NCI-H187 (cell line): ENCODE results near the gene PARD3B.
"Not testable (repeated sequence)": the region's sequence is repeated elsewhere in the genome, so short reads cannot be mapped to it uniquely, and the experiment has no call there.

Source experiments
- DNase-seq, 2 experiments: peaks; one replicate each; lab custom pipeline; 2025; lab: John Stamatoyannopoulos, UW

Gene PARD3B

DNA sequence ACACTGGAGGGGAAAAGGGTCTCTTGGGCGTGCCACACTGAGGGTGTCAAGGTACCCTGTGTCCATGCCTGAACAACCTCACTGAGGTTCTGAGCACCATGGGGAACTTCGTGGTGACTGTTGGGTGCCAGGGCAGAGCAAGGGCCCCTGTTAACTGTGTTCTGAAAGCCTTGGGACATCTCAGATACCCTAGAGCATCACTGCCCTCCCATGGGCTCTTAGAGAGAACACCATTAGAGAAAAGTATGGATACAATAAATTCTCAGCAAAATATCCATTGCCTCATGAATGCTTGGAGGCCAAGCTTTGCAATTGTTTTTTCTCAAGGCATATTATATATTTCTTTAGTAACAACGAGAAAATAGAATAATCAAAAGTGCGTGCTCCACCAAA, 648.6 kb downstream of the PARD3B start:
- DNase-seq = no peak

DNA sequence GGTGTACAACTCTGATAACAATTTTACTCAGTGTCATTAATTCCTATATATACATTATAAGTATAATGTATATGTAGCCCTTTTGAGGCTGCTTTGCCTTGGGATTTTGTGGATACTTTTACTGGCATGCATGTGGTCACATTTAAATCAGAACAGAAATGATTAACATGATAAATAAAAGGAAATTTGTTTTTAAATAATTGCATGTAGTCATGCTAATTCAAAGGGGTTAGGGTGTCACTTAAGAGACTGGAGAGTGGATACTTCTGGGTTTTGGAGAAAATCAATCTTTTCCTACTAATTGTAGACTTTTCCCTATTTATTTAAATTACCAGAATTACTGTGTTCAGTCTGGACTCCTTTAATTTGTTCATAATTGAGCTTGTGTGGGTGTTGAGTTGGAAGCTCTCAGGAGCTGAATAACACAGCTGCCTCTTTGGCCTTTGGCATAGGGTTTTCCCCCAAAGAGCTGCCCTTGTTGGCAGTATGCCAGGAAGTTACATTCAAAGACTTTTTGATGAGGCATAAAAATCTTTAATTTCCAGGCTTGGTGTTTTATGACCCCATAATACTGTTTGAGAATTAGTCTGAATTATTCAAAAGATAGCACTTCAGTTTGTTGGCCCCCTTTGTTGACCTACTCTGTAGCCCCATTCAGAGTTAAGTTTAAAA, 652.3 kb downstream of the PARD3B start:
- DNase-seq = no peak

DNA sequence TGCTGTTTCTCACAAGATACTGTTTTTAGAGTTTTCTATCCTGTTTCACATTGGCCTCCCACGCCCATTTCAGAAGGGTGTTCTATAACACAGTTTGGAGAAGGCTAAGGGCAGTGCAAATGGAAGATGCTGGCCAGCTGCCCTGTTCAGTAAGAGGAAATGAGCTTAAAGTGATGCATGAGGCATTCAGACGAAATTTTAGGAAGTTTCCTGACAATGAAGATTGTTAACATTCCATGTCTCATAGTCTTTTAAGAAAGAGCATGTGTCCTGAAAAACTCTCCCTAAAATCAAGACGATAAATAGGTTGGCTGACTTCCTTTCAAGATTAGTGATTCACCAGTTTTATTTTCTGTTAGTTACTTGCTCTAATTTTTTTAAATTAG, 652.9 kb downstream of the PARD3B start:
- no peak for DNase-seq

- DNase-seq = no peak
Observed at GRCh38 chr2:205199165-205199850, 654.0 kb downstream of the PARD3B start.

DNA sequence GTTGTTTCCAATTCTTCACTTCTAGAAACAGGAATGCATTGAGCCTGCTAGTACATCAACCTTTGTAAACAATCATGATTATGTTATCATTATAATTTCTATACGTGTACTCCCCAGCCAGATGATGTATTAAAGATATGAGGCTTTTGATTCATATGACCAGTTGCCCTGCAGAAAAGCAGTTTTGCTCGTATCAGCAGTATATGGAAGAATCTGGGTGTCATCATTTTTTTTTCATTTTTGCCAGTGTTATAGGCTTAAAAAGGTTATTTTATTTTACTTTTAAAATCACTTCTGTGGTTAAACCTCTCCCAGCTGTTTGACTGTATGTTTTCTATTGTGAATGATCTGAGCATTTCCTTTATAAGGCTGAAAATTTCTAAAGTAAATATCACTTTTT, 665.2 kb downstream of the PARD3B start:
- DNase-seq = no peak

GRCh38 chr2:205212357-205212756, 667.1 kb downstream of the PARD3B start:
- DNase-seq = no peak

- no peak for DNase-seq
Observed at GRCh38 chr2:205216092-205216491, 670.8 kb downstream of the PARD3B start.

GRCh38 chr2:205216580-205216979, 671.3 kb downstream of the PARD3B start:
- no peak for DNase-seq

- no peak for DNase-seq
Observed at GRCh38 chr2:205217004-205217403, 671.7 kb downstream of the PARD3B start.

DNA sequence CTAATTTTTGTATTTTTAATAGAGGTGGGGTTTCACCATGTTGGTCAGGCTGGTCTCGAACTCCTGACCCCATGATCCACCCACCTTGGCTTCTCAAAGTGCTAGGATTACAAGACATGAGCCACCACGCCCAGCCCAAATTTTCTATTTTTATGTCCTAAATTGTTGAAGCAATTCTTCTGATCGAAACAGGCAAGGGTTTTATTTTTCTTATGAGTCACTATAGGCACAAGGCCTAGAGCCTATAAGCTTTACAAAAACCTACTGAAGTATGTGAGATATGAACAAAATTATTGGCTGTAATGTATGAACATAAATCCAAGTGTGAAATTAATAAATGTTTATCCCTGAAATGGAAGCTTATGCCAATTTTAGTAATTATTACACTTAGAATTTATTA, 672.8 kb downstream of the PARD3B start:
- no peak for DNase-seq

GRCh38 chr2:205218816-205219215, 673.5 kb downstream of the PARD3B start:
- DNase-seq = not testable (repeated sequence)

- DNase-seq = no peak
Observed at GRCh38 chr2:205220559-205220958, 675.3 kb downstream of the PARD3B start.

DNA sequence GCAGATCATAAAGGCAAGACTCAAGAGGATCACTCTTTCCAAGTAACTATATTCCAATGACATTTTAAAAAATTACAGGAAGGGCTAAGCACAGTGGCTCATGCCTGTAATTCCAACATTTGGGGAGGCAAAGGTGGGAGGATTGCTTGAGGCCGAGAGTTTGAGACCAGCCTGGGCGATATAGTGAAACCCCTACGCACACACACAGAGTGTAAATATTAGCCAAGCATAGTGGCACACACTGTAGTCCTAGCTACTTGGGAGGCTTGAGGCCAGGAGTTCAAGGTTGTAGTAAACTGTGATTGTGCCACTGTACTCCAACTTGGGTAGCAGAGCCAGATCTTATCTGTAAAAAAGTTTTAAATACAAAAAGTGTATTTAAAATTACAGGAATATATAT, 686.8 kb downstream of the PARD3B start:
- no peak for DNase-seq

GRCh38 chr2:205235434-205235833, 690.2 kb downstream of the PARD3B start:
- DNase-seq = no peak

DNA sequence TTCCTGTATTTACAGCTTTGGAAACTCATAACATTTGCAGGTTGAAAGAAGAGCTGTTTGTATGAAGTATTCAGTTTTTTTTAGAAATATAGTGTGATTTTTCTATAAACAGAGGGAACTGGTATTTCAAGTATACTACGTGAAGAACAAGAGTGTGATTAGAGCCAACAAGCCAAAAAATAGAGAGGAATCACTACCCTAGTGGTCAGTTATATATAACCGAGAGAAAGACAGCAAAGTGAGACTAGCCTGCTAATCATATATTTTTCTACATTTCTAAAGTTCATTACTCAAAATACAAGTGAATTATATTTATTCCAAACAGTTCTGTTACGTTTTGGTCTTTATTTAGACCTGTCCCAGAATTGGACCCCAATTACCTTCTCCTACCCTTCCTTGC, 692.2 kb downstream of the PARD3B start:
- no peak for DNase-seq

DNA sequence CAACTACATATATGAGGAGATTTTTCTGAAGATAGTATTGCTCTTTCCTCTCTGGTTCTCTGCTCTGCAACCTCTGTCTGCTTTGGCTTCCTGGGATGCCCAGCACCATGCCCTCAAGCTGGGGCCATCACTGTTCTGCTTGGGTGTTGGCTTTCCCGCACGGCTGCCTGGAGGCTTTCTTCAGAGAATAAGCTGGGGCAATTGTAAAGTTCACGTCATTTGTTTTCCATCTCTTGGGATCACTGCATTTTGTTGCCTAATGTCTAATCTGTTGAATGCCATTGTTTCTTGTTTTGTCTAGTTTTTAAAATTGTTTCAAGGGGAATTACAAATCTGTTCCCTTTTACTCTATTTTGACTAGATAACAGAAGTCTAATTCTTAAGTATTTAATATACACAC, 699.7 kb downstream of the PARD3B start:
- DNase-seq = no peak

DNA sequence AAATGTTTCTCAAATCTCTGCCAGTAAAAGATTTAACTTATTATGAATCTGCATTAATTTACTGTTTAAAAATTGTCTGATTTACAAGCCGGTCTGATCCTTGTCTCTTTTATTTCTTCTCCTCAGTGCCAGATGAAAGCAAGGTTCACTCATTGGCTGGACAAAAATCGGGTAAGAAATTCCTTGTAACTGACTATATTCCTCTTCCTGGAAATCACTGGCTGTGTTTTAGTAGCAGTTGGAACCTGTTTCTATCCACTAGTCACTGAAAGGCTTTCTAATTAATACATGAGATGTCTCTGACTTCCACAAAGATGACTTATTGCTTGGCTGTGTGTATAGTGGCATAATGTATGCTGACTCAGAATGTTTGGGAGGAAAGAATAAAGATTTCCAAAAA, 700.4 kb downstream of the PARD3B start:
- DNase-seq = no peak

GRCh38 chr2:205259121-205259520, 713.8 kb downstream of the PARD3B start:
- no peak for DNase-seq

DNA sequence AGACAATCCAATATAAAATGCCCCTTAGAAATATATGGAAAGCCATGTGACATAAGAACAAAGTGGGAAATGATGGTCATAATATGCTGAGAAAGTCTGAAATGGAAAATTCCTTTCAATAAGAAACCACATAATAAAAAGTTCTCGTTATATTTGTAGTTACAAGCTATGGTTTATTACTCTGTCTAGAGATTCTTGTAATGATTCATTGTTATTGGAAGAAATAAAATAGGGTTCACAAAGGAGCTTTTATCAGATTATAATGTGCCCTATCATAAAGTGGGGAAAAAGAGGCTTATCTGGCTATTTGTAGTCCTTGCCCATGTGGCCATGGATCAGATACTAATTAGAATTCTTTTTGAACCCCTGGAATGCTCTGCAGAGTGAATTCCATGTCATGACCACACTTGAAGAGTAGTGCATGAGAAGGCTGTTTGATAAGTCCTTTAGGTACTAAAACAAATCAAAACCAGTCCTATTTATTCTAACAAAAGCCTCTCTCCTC, 716.3 kb downstream of the PARD3B start:
- DNase-seq = no peak

- no peak for DNase-seq
Observed at GRCh38 chr2:205267323-205267722, 722.0 kb downstream of the PARD3B start.

- DNase-seq = no peak
Observed at GRCh38 chr2:205270689-205271088, 725.4 kb downstream of the PARD3B start.

- no peak for DNase-seq
Observed at GRCh38 chr2:205273148-205273547, 727.9 kb downstream of the PARD3B start.

DNA sequence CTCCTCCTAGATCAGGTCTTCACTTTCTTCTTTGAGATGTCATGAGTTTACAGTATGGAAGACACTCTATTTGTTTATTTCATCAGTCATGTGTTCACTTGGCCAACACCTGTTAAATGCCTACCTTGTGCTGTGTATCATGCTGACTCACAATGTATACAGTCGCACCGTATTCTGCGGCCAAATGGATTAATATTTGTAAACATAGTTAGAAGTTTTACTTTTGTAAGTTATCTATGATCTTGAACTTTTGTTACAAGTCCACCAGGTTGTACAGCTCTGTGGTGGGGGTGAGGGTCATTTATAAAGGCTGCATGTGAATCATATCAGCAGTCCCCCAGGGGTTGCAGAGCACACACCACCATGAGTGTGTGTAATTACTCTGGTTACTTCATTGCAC, 728.4 kb downstream of the PARD3B start:
- no peak for DNase-seq

GRCh38 chr2:205274801-205275200, 729.5 kb downstream of the PARD3B start:
- no peak for DNase-seq
